ENCODE results near the gene SNCG.
"Not testable (repeated sequence)": the region's sequence is repeated elsewhere in the genome, so short reads cannot be mapped to it uniquely, and the experiment has no call there.

Gene SNCG

GRCh38 chr10:86951184-86951761, 7.1 kb upstream of the SNCG start:
- peaks cover 3% of the 10 kb centered on the region for H3K9me3 ChIP-seq (ENCODE audit: low read length)
- H2AFZ ChIP-seq (ENCODE audit: low read depth, low read length): no peak overlapping the region
- H3K4me1 ChIP-seq (ENCODE audit: insufficient read depth, low read length): peaks cover 25% of the 10 kb centered on the region
- no peak overlapping the region for H3K4me3 ChIP-seq (ENCODE audit: low read length)
- H3K27me3 ChIP-seq (ENCODE audit: insufficient read depth, low read length): no peaks in the 10 kb centered on the region
- H3K36me3 ChIP-seq (ENCODE audit: insufficient read depth, low read length): no peaks in the 10 kb centered on the region

GRCh38 chr10:86952106-86952505, 6.3 kb upstream of the SNCG start:
- Histone ChIP-seq H3K4me3 (ENCODE audit: low read length) (no peak overlapping the region), H2AFZ (ENCODE audit: low read depth, low read length) (no peak overlapping the region), H3K9me3 (ENCODE audit: low read length) (peaks cover 3% of the 10 kb centered on the region), H3K36me3 (ENCODE audit: insufficient read depth, low read length) (no peaks in the 10 kb centered on the region), H3K4me1 (ENCODE audit: insufficient read depth, low read length) (peaks cover 25% of the 10 kb centered on the region), H3K27me3 (ENCODE audit: insufficient read depth, low read length) (no peaks in the 10 kb centered on the region)

- peaks cover 25% of the 10 kb centered on the region for H3K4me1 ChIP-seq (ENCODE audit: insufficient read depth, low read length)
- not testable (repeated sequence) for H2AFZ ChIP-seq (ENCODE audit: low read depth, low read length); H3K27me3 ChIP-seq (ENCODE audit: insufficient read depth, low read length); H3K9me3 ChIP-seq (ENCODE audit: low read length); H3K4me3 ChIP-seq (ENCODE audit: low read length); H3K36me3 ChIP-seq (ENCODE audit: insufficient read depth, low read length)
These were observed 5.7 kb upstream of the SNCG start for GRCh38 chr10:86952697-86953096.

GRCh38 chr10:86953747-86954680, 4.4 kb upstream of the SNCG start:
- Histone ChIP-seq H3K9me3 (ENCODE audit: low read length) (peaks cover 3% of the 10 kb centered on the region), H2AFZ (ENCODE audit: low read depth, low read length) (peak overlapping the region; percentile 54), H3K36me3 (ENCODE audit: insufficient read depth, low read length) (no peaks in the 10 kb centered on the region), H3K27me3 (ENCODE audit: insufficient read depth, low read length) (no peaks in the 10 kb centered on the region), H3K4me1 (ENCODE audit: insufficient read depth, low read length) (peaks cover 27% of the 10 kb centered on the region), H3K4me3 (ENCODE audit: low read length) (no peak overlapping the region)

- Histone ChIP-seq H3K27me3 (ENCODE audit: insufficient read depth, low read length) (no peaks in the 10 kb centered on the region), H3K4me1 (ENCODE audit: insufficient read depth, low read length) (peaks cover 32% of the 10 kb centered on the region), H3K4me3 (ENCODE audit: low read length) (no peak overlapping the region), H3K9me3 (ENCODE audit: low read length) (peaks cover 3% of the 10 kb centered on the region), H2AFZ (ENCODE audit: low read depth, low read length) (no peak overlapping the region), H3K36me3 (ENCODE audit: insufficient read depth, low read length) (no peaks in the 10 kb centered on the region)
These were observed 3.5 kb upstream of the SNCG start for GRCh38 chr10:86954681-86955500.

- H2AFZ ChIP-seq (ENCODE audit: low read depth, low read length): no peak overlapping the region
- peaks cover 32% of the 10 kb centered on the region for H3K4me1 ChIP-seq (ENCODE audit: insufficient read depth, low read length)
- H3K9me3 ChIP-seq (ENCODE audit: low read length): peaks cover 3% of the 10 kb centered on the region
- no peak overlapping the region for H3K4me3 ChIP-seq (ENCODE audit: low read length)
- no peaks in the 10 kb centered on the region for H3K27me3 ChIP-seq (ENCODE audit: insufficient read depth, low read length)
- H3K36me3 ChIP-seq (ENCODE audit: insufficient read depth, low read length): no peaks in the 10 kb centered on the region
These were observed 2.8 kb upstream of the SNCG start for GRCh38 chr10:86955501-86956194.

GRCh38 chr10:86956195-86956847, 2.1 kb upstream of the SNCG start:
- Histone ChIP-seq H2AFZ (ENCODE audit: low read depth, low read length) (no peak overlapping the region), H3K4me1 (ENCODE audit: insufficient read depth, low read length) (peaks cover 32% of the 10 kb centered on the region), H3K36me3 (ENCODE audit: insufficient read depth, low read length) (no peaks in the 10 kb centered on the region), H3K9me3 (ENCODE audit: low read length) (peaks cover 3% of the 10 kb centered on the region), H3K4me3 (ENCODE audit: low read length) (no peak overlapping the region), H3K27me3 (ENCODE audit: insufficient read depth, low read length) (no peaks in the 10 kb centered on the region)

- H3K36me3 ChIP-seq (ENCODE audit: insufficient read depth, low read length): no peaks in the 10 kb centered on the region
- no peak overlapping the region for H3K4me3 ChIP-seq (ENCODE audit: low read length)
- H3K27me3 ChIP-seq (ENCODE audit: insufficient read depth, low read length): no peaks in the 10 kb centered on the region
- peaks cover 3% of the 10 kb centered on the region for H3K9me3 ChIP-seq (ENCODE audit: low read length)
- H2AFZ ChIP-seq (ENCODE audit: low read depth, low read length): no peak overlapping the region
- H3K4me1 ChIP-seq (ENCODE audit: insufficient read depth, low read length): peaks cover 32% of the 10 kb centered on the region
These were observed 1.5 kb upstream of the SNCG start for GRCh38 chr10:86956848-86957448.

GRCh38 chr10:86957471-86958115, 806 bp upstream of the SNCG start, which contains the start of gene MMRN2:
MMRN2 (minus strand) TSS chr10:86957615; CDS start chr10:86957541, 74 bp downstream.
- H3K36me3 ChIP-seq (ENCODE audit: insufficient read depth, low read length): no peaks in the 10 kb centered on the region
- no peak within 1 kb of the TSS for H3K4me3 ChIP-seq (ENCODE audit: low read length)
- H3K27me3 ChIP-seq (ENCODE audit: insufficient read depth, low read length): no peaks in the 10 kb centered on the region
- no peaks in the 10 kb centered on the region for H3K9me3 ChIP-seq (ENCODE audit: low read length)
- H3K4me1 ChIP-seq (ENCODE audit: insufficient read depth, low read length): peaks cover 32% of the 10 kb centered on the region
- no peak within 1 kb of the TSS for H2AFZ ChIP-seq (ENCODE audit: low read depth, low read length)

GRCh38 chr10:86958901-86959736, 720 bp downstream of the SNCG start:
- no peaks in the 10 kb centered on the region for H3K9me3 ChIP-seq (ENCODE audit: low read length)
- no peak overlapping the region for H3K4me3 ChIP-seq (ENCODE audit: low read length)
- H3K27me3 ChIP-seq (ENCODE audit: insufficient read depth, low read length): no peaks in the 10 kb centered on the region
- H3K36me3 ChIP-seq (ENCODE audit: insufficient read depth, low read length): no peaks in the 10 kb centered on the region
- no peak overlapping the region for H2AFZ ChIP-seq (ENCODE audit: low read depth, low read length)
- H3K4me1 ChIP-seq (ENCODE audit: insufficient read depth, low read length): peaks cover 24% of the 10 kb centered on the region

- Histone ChIP-seq H2AFZ (ENCODE audit: low read depth, low read length) (no peak overlapping the region), H3K4me3 (ENCODE audit: low read length) (no peak overlapping the region), H3K36me3 (ENCODE audit: insufficient read depth, low read length) (no peaks in the 10 kb centered on the region), H3K9me3 (ENCODE audit: low read length) (no peaks in the 10 kb centered on the region), H3K4me1 (ENCODE audit: insufficient read depth, low read length) (peaks cover 19% of the 10 kb centered on the region), H3K27me3 (ENCODE audit: insufficient read depth, low read length) (no peaks in the 10 kb centered on the region)
These were observed 1.3 kb downstream of the SNCG start for GRCh38 chr10:86959737-86960002.

Measured in neuron (in vitro differentiated cells).